ENCODE results near the gene KDM4D. TPM values are rescaled to one million over a fixed set of nuclear protein-coding genes. Genes with fewer than 3 reads are reported as not detected.

KDM4D gene
- total RNA-seq, 3 donors from 2014 or later (not counting 1 experiment from before 2014, with no cell fraction given): 0.14 to 0.32 TPM; not detected in 1

- H3K27ac ChIP-seq (ENCODE audit: low read length): no peak overlapping the region
- peak in 1 of 3 donors; percentile 34 for ATAC-seq
- H3K4me3 ChIP-seq (ENCODE audit: low read length): no peak overlapping the region
- intact Hi-C loops (cut with micrococcal nuclease): no loop called here
- H3K36me3 ChIP-seq (ENCODE audit: control insufficient read depth, insufficient read depth, low read length): no peaks in the 10 kb centered on the region
- DNase-seq: peak in 1 of 2 donors; percentile 32
- no peaks in the 10 kb centered on the region for H3K9me3 ChIP-seq (ENCODE audit: control insufficient read depth, insufficient read depth, low read length)
- no peaks in the 10 kb centered on the region for H3K27me3 ChIP-seq (ENCODE audit: control insufficient read depth, insufficient read depth, low read length)
- Mint-ChIP-seq H3K4me1 (peaks cover 20 to 26% of the 10 kb centered on the region in 2 donors), H3K36me3 (no peaks in the 10 kb centered on the region), H3K27me3 (ENCODE audit: low read depth in 2 of 2) (peaks cover 0 to 6% of the 10 kb centered on the region in 2 donors), H3K9me3 (peaks cover 0 to 3% of the 10 kb centered on the region in 2 donors), H3K27ac (peak overlapping the region; percentile 70 to 86), H3K4me3 (peak overlapping the region; percentile 61)
- TF ChIP-seq CTCF (IDR thresholded peaks at IDR 0.05): no peak
- WGBS (ENCODE audit: insufficient coverage): 38% methylated on average over 3 of the region's 7 CpGs
- peaks cover 18% of the 10 kb centered on the region for H3K4me1 ChIP-seq (ENCODE audit: control insufficient read depth, insufficient read depth, low read length)
Observed at GRCh38 chr11:94925422-94926270, 47.9 kb upstream of the KDM4D start.

- Mint-ChIP-seq H3K4me1 (peaks cover 20 to 26% of the 10 kb centered on the region in 2 donors), H3K4me3 (no peak overlapping the region), H3K27ac (peak overlapping the region; percentile 70 to 86), H3K9me3 (peaks cover 0 to 3% of the 10 kb centered on the region in 2 donors), H3K36me3 (no peaks in the 10 kb centered on the region), H3K27me3 (ENCODE audit: low read depth in 2 of 2) (peaks cover 0 to 6% of the 10 kb centered on the region in 2 donors)
- DNase-seq (no peak), ATAC-seq (no peak)
- Histone ChIP-seq H3K27me3 (ENCODE audit: control insufficient read depth, insufficient read depth, low read length) (no peaks in the 10 kb centered on the region), H3K27ac (ENCODE audit: low read length) (no peak overlapping the region), H3K4me3 (ENCODE audit: low read length) (no peak overlapping the region), H3K4me1 (ENCODE audit: control insufficient read depth, insufficient read depth, low read length) (peaks cover 18% of the 10 kb centered on the region), H3K36me3 (ENCODE audit: control insufficient read depth, insufficient read depth, low read length) (no peaks in the 10 kb centered on the region), H3K9me3 (ENCODE audit: control insufficient read depth, insufficient read depth, low read length) (no peaks in the 10 kb centered on the region)
- intact Hi-C loops (cut with micrococcal nuclease): no loop called here
- no peak for TF ChIP-seq CTCF (IDR thresholded peaks at IDR 0.05)
Observed at GRCh38 chr11:94926271-94926625, 47.3 kb upstream of the KDM4D start.

GRCh38 chr11:94926698-94927237 lies 46.7 kb upstream of the KDM4D start:
- Mint-ChIP-seq H3K9me3 (peaks cover 0 to 3% of the 10 kb centered on the region in 2 donors), H3K36me3 (no peaks in the 10 kb centered on the region), H3K27me3 (ENCODE audit: low read depth in 2 of 2) (peaks cover 0 to 6% of the 10 kb centered on the region in 2 donors), H3K4me3 (peak overlapping the region; percentile 7), H3K4me1 (peaks cover 20 to 26% of the 10 kb centered on the region in 2 donors), H3K27ac (no peak overlapping the region)
- no peak for TF ChIP-seq CTCF (IDR thresholded peaks at IDR 0.05)
- Histone ChIP-seq H3K27ac (ENCODE audit: low read length) (no peak overlapping the region), H3K4me3 (ENCODE audit: low read length) (no peak overlapping the region), H3K9me3 (ENCODE audit: control insufficient read depth, insufficient read depth, low read length) (no peaks in the 10 kb centered on the region), H3K36me3 (ENCODE audit: control insufficient read depth, insufficient read depth, low read length) (no peaks in the 10 kb centered on the region), H3K4me1 (ENCODE audit: control insufficient read depth, insufficient read depth, low read length) (peaks cover 18% of the 10 kb centered on the region), H3K27me3 (ENCODE audit: control insufficient read depth, insufficient read depth, low read length) (no peaks in the 10 kb centered on the region)
- 57% methylated on average over 4 of the region's 6 CpGs for WGBS (ENCODE audit: insufficient coverage)
- no peak for ATAC-seq
- intact Hi-C loops (cut with micrococcal nuclease): no loop called here
- DNase-seq: no peak
